Osteocyte (in vitro differentiated cells): Measurements from ENCODE around the gene ACTN4. TPM values are rescaled to one million over a fixed set of nuclear protein-coding genes. Genes with fewer than 3 reads are reported as not detected.

Experiments
- DNase-seq: peaks from one replicate; pipeline ENCODE4 v3.0.0; 2021; ENCODE audit warnings: mixed read lengths; ENCODE audit not compliant: unreplicated experiment; ENCODE audit errors: extremely low spot score
- H3K27ac Mint-ChIP-seq: one replicate; pipeline ENCODE4 v1.8.0; 2021; ENCODE audit warnings: mild to moderate bottlenecking, mixed read lengths; ENCODE audit not compliant: unreplicated experiment
- H3K27me3 Mint-ChIP-seq: one replicate; pipeline ENCODE4 v1.8.0; 2021; ENCODE audit warnings: mixed read lengths; ENCODE audit not compliant: unreplicated experiment
- H3K36me3 Mint-ChIP-seq: one replicate; pipeline ENCODE4 v1.8.0; 2021; ENCODE audit warnings: mixed read lengths; ENCODE audit not compliant: unreplicated experiment
- H3K4me1 Mint-ChIP-seq: one replicate; pipeline ENCODE4 v1.8.0; 2021; ENCODE audit warnings: mixed read lengths; ENCODE audit not compliant: unreplicated experiment
- H3K4me3 Mint-ChIP-seq: one replicate; pipeline ENCODE4 v1.8.0; 2021; ENCODE audit warnings: mild to moderate bottlenecking, moderate library complexity, mixed read lengths; ENCODE audit not compliant: unreplicated experiment
- H3K9me3 Mint-ChIP-seq: one replicate; pipeline ENCODE4 v1.8.0; 2021; ENCODE audit warnings: mixed read lengths; ENCODE audit not compliant: unreplicated experiment
- total RNA-seq: library from RNA; stranded (reverse); gene quantifications from 2 replicates; pipeline ENCODE4 v1.2.1, GENCODE V29; 2021
- TF ChIP-seq, protein P1 (sequence below): fragments of 200-600 bp; sonication (generic); IDR thresholded peaks from 2 replicates; pipeline ENCODE4 v1.5.0; 2021; ENCODE audit warnings: antibody characterized with exemption, mild to moderate bottlenecking, moderate library complexity

Gene ACTN4
- total RNA-seq, 1 donor from 2014 or later, result 525 TPM

DNA sequence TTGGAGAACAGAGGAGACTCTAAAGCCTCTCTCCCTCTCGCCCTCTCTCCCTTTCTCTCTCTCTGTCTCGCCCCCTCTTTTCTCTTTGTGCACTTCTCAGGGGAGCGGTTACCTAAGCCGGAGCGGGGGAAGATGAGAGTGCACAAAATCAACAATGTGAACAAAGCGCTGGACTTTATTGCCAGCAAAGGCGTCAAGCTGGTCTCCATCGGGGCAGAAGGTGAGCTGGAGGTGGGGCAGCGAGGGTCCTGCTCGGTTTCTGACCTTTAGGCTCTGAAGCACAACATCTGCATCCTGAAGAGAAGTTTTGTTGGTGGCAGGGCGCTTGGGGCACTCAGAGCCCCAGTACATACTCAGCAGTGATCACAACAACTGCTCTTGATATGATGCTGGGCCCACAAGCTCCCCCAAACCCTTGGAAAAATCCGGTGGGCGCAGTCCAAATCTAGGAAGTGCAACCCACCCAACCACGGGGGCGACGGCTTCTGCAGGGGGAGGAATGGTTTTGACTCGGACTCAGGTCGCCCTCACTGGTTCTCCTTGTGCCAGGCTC, 53.5 kb downstream of the ACTN4 start:
- Mint-ChIP-seq H3K9me3 (no peaks in the 10 kb centered on the region), H3K4me1 (peaks cover 30% of the 10 kb centered on the region), H3K27me3 (no peaks in the 10 kb centered on the region), H3K36me3 (peaks cover 29% of the 10 kb centered on the region), H3K27ac (peak overlapping the region; percentile 58), H3K4me3 (no peak overlapping the region)
- no peak for DNase-seq
- TF ChIP-seq, protein P1, sequence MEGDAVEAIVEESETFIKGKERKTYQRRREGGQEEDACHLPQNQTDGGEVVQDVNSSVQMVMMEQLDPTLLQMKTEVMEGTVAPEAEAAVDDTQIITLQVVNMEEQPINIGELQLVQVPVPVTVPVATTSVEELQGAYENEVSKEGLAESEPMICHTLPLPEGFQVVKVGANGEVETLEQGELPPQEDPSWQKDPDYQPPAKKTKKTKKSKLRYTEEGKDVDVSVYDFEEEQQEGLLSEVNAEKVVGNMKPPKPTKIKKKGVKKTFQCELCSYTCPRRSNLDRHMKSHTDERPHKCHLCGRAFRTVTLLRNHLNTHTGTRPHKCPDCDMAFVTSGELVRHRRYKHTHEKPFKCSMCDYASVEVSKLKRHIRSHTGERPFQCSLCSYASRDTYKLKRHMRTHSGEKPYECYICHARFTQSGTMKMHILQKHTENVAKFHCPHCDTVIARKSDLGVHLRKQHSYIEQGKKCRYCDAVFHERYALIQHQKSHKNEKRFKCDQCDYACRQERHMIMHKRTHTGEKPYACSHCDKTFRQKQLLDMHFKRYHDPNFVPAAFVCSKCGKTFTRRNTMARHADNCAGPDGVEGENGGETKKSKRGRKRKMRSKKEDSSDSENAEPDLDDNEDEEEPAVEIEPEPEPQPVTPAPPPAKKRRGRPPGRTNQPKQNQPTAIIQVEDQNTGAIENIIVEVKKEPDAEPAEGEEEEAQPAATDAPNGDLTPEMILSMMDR, result no peak

- Mint-ChIP-seq H3K27ac (peak overlapping the region; percentile 41), H3K27me3 (no peaks in the 10 kb centered on the region), H3K9me3 (no peaks in the 10 kb centered on the region), H3K4me3 (no peak overlapping the region), H3K4me1 (peaks cover 25% of the 10 kb centered on the region), H3K36me3 (peaks cover 33% of the 10 kb centered on the region)
- TF ChIP-seq, protein P1, result no peak
- no peak for DNase-seq
Observed at GRCh38 chr19:38701455-38702063, 54.1 kb downstream of the ACTN4 start.

DNA sequence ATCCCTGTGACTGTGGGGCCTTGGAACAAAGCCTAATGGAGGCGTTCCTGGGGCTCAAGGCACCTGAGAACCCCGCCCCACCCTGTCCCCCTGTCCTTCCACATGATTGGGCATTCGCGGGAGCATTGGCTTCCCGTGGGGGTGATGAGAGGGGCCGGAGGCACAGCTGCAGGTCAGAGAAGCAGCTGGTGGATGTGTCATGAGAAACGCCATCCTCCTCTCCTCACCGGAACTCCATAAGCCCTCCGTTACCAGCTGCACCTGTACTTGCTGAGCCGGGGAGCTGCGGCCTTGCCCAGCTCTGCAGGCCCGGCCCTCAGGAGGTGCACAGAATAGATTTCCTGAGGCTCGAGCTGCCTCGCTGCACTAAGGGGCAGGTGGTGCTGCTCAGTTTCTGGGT, 54.8 kb downstream of the ACTN4 start:
- no peak for DNase-seq
- H3K27me3 Mint-ChIP-seq, result no peaks in the 10 kb centered on the region
- H3K36me3 Mint-ChIP-seq, result peaks cover 36% of the 10 kb centered on the region
- H3K4me3 Mint-ChIP-seq, result no peak overlapping the region
- no peaks in the 10 kb centered on the region for H3K9me3 Mint-ChIP-seq
- TF ChIP-seq, protein P1, result no peak
- H3K27ac Mint-ChIP-seq, result peak overlapping the region; percentile 62
- peaks cover 30% of the 10 kb centered on the region for H3K4me1 Mint-ChIP-seq

DNA sequence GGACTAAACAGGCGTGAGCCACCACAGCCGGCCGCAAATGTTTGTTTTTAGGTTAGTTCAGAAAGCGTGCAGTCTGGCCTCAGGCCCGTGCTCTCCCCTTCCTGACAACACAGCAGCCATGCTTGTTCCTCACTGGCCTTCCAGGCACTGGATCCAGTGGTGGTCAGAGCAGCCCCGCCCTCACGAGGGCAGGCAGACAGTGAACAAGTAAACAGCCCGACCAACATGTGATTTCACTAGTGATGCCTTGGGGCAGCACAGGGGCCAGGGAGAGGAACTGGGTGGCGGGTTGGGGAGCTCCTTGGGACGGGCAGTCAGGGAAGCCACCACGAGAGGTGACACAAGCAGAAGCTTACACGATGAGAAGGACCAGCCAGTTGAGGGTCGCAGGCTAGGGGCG, 56.1 kb downstream of the ACTN4 start:
- H3K27ac Mint-ChIP-seq, result no peak overlapping the region
- H3K27me3 Mint-ChIP-seq, result no peaks in the 10 kb centered on the region
- TF ChIP-seq, protein P1, result no peak
- H3K9me3 Mint-ChIP-seq, result no peaks in the 10 kb centered on the region
- peaks cover 29% of the 10 kb centered on the region for H3K4me1 Mint-ChIP-seq
- peaks cover 41% of the 10 kb centered on the region for H3K36me3 Mint-ChIP-seq
- no peak overlapping the region for H3K4me3 Mint-ChIP-seq
- DNase-seq, result no peak

DNA sequence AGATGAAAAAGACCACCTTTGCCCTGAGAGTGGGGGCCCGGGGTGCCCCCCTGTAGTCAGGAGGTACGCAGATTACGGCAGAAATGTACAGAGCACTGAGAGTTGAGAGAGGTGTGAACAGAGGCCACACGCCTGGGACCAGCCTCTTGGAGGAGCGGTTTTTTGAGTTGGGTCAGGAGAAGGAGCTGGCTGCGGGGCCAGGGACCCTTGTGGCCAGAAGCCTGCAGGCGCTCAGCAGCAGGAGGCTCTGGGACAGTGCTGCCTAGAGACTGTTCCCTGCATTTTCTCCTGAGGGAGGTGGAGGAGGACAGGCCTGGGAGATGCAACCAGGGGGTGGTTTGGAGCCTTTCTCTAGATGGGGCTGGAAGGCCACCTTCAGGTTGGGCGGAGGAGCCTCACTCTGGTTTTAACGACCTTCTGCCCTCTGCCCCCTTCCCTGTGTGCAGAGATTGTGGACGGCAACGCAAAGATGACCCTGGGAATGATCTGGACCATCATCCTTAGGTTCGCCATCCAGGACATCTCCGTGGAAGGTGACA, 57.1 kb downstream of the ACTN4 start:
- TF ChIP-seq, protein P1, result no peak
- no peaks in the 10 kb centered on the region for H3K9me3 Mint-ChIP-seq
- H3K36me3 Mint-ChIP-seq, result peaks cover 46% of the 10 kb centered on the region
- no peaks in the 10 kb centered on the region for H3K27me3 Mint-ChIP-seq
- H3K27ac Mint-ChIP-seq, result no peak overlapping the region
- peaks cover 20% of the 10 kb centered on the region for H3K4me1 Mint-ChIP-seq
- DNase-seq, result no peak
- no peak overlapping the region for H3K4me3 Mint-ChIP-seq
